ENCODE results near the gene DAB2IP.
"Not testable (repeated sequence)": the region's sequence is repeated elsewhere in the genome, so short reads cannot be mapped to it uniquely, and the experiment has no call there.

- TF ChIP-seq, protein P1, sequence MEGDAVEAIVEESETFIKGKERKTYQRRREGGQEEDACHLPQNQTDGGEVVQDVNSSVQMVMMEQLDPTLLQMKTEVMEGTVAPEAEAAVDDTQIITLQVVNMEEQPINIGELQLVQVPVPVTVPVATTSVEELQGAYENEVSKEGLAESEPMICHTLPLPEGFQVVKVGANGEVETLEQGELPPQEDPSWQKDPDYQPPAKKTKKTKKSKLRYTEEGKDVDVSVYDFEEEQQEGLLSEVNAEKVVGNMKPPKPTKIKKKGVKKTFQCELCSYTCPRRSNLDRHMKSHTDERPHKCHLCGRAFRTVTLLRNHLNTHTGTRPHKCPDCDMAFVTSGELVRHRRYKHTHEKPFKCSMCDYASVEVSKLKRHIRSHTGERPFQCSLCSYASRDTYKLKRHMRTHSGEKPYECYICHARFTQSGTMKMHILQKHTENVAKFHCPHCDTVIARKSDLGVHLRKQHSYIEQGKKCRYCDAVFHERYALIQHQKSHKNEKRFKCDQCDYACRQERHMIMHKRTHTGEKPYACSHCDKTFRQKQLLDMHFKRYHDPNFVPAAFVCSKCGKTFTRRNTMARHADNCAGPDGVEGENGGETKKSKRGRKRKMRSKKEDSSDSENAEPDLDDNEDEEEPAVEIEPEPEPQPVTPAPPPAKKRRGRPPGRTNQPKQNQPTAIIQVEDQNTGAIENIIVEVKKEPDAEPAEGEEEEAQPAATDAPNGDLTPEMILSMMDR (IDR thresholded peaks at IDR 0.05) = not testable (repeated sequence)
- not testable (repeated sequence) for TF ChIP-seq MAX (CRISPR knock-in tag; IDR thresholded peaks at IDR 0.05); NR3C1 (CRISPR knock-in tag; conservative IDR thresholded peaks at IDR 0.05; ENCODE audit: low read depth); JUN (CRISPR knock-in tag; IDR thresholded peaks at IDR 0.05); IRF2 (CRISPR knock-in tag; IDR thresholded peaks at IDR 0.05; ENCODE audit: borderline replicate concordance, low read depth); PRDM15 (CRISPR knock-in tag; IDR thresholded peaks at IDR 0.05); CBFB (CRISPR knock-in tag; IDR thresholded peaks at IDR 0.05; ENCODE audit: low read depth)
- TF ChIP-seq, protein P2, sequence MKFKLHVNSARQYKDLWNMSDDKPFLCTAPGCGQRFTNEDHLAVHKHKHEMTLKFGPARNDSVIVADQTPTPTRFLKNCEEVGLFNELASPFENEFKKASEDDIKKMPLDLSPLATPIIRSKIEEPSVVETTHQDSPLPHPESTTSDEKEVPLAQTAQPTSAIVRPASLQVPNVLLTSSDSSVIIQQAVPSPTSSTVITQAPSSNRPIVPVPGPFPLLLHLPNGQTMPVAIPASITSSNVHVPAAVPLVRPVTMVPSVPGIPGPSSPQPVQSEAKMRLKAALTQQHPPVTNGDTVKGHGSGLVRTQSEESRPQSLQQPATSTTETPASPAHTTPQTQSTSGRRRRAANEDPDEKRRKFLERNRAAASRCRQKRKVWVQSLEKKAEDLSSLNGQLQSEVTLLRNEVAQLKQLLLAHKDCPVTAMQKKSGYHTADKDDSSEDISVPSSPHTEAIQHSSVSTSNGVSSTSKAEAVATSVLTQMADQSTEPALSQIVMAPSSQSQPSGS (CRISPR knock-in tag; IDR thresholded peaks at IDR 0.05; ENCODE audit: borderline replicate concordance, low read depth) = not testable (repeated sequence)
Measured at GRCh38 chr9:121618910-121619309, 32.5 kb upstream of the DAB2IP start.
